Stimulated activated CD8-positive, alpha-beta memory T cell treated with anti-CD3 and anti-CD28 coated beads, Interleukin-15, amount 100 ng/mL, for 4 hours (primary cell): ENCODE data around the gene FSHB.
"Not testable (repeated sequence)": the region's sequence is repeated elsewhere in the genome, so short reads cannot be mapped to it uniquely, and the experiment has no call there.

ENCODE experiments used
- DNase-seq, 2 donors: peaks; one replicate each; pipeline ENCODE4 v3.0.0-alpha.2; 2020; ENCODE audit warnings: low read depth in 2 of 2

The FSHB gene

GRCh38 chr11:30268638-30269037 is 37.8 kb downstream of the FSHB start:
- not testable (repeated sequence) for DNase-seq

GRCh38 chr11:30270671-30271070 is 39.9 kb downstream of the FSHB start:
- DNase-seq: no peak

- no peak for DNase-seq
Measured at GRCh38 chr11:30277176-30277575, 46.4 kb downstream of the FSHB start.

GRCh38 chr11:30279796-30280195 is 49.0 kb downstream of the FSHB start:
- no peak for DNase-seq

- DNase-seq: no peak
Measured at GRCh38 chr11:30281476-30282288, 50.9 kb downstream of the FSHB start.

- DNase-seq: no peak
Measured at GRCh38 chr11:30282289-30282631, 51.4 kb downstream of the FSHB start.
